Activated CD4-positive, alpha-beta T cell treated with anti-CD3 and anti-CD28 coated beads, Interleukin-2, amount 50 U/mL, for 48 hours (primary cell): ENCODE data around the gene HCN4.
A peak's percentile ranks its signal among the peaks of the same experiment; 100 is the strongest.

Experiments
- DNase-seq, 2 experiments: peaks; one replicate each; pipeline ENCODE4 v3.0.0-alpha.2; 2020

HCN4 gene

GRCh38 chr15:73375755-73376305 lies 7.1 kb upstream of the HCN4 start:
- DNase-seq = no peak

DNA sequence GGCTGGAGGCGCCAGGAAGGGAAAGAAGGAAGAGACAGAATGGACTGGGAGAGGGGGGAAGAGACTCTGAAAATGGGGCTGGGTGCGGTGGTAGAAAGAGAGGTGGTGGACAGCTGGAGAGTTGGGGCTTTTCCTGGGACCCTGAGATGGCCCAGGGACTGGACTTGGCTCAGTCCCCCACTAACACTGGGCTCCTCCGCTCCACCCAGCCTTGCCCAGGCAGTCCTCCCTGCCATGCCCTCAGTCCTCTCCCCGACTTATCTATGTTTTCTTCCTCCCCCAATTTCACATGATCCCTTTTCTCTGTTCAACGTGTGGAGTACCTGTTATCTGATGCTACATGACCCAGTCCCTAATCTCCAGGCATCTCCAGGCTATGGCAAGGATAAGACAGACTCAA lies 6.3 kb upstream of the HCN4 start:
- no peak for DNase-seq

DNA sequence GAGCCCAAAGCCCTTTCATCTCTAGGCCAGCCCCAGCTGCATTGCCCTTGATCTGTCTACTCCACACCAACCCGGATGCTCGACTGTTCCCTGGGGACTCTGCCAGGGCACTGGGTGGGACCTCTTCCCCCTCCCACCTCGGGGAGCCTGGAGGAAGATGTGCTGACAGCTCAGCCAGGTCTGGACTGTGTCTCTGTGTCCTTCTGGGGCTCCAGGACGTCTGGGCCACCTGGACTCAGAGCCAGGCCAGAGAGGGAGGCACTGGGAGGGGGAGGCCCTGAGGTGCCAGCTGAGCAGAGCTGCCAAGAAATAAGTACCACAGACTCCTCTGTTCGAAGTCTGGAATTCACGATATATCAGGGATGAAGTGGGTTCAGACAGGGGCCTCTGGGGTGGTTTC lies 5.8 kb upstream of the HCN4 start:
- DNase-seq = no peak

DNA sequence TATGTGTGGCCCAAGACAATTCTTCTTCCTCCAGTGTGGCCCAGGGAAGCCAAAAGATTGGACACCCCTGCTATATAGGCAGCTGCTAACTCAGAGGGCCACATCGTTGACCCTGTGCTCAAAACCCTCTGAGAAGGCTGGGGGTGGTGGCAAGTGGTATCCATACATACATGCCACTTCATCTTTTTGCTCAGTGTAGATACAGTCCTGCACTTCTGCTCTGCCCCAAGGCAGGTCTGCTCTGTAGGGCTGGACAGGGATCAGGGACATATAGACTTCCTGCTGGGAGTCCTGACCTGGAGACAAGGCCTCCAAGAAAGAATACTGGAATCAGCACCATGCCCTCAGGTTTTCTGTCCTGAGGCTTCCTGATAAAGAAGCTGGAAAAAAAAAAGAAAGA lies 4.5 kb upstream of the HCN4 start:
- no peak for DNase-seq

DNA sequence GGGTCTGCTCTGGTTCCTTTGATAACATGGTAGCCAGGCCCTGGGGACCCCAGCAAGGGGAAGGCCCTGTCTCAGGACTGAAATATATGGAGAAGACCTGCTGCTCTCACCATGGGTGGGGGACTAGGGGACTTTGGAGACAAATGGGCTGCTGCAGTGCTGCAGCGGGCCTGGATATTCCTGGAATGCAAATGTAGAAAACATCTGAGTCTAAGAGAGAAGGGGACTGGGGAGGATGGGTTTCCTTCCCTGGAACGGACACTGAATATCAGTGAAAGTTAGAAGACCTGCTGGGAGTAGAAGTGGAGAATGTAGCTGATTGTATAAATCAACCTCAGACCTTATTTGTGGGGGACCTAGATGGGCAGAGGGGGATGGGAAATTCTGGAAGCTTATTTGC lies 3.1 kb upstream of the HCN4 start:
- DNase-seq = no peak

DNA sequence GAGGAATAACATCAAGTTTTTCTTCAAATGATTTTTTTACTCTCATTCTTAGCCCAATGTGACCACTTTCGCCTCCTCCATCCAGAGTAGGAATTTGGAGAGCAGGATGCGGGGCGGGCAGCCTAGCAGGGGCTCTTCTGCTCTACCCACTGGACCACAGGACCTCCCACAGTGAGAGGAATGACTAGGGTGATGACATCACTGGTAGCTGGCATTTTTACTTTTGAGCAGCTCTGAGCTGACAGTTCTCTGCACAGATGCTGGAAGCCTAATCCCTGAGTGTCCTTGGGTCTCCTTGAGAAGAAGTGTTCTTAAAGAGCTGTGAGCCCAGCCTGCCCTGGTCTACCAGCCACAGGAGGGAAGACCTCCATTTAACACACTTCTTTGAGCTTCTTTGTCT lies 1.4 kb upstream of the HCN4 start:
- no peak for DNase-seq

GRCh38 chr15:73369154-73369694 lies 466 bp upstream of the HCN4 start:
- no peak for DNase-seq

GRCh38 chr15:73367624-73368300 lies 996 bp downstream of the HCN4 start:
- no peak for DNase-seq

GRCh38 chr15:73366766-73367623 lies 1.8 kb downstream of the HCN4 start:
- DNase-seq = no peak

- no peak for DNase-seq
These were observed 4.7 kb downstream of the HCN4 start for GRCh38 chr15:73364070-73364469.

- no peak for DNase-seq
These were observed 5.9 kb downstream of the HCN4 start for GRCh38 chr15:73362900-73363299.

GRCh38 chr15:73361337-73361736 lies 7.4 kb downstream of the HCN4 start:
- no peak for DNase-seq

- no peak for DNase-seq
These were observed 9.1 kb downstream of the HCN4 start for GRCh38 chr15:73359651-73360050.

- no peak for DNase-seq
These were observed 10.6 kb downstream of the HCN4 start for GRCh38 chr15:73357999-73358665.

GRCh38 chr15:73355612-73356265 lies 13.0 kb downstream of the HCN4 start:
- no peak for DNase-seq

GRCh38 chr15:73354241-73354640 lies 14.5 kb downstream of the HCN4 start:
- DNase-seq = no peak

DNA sequence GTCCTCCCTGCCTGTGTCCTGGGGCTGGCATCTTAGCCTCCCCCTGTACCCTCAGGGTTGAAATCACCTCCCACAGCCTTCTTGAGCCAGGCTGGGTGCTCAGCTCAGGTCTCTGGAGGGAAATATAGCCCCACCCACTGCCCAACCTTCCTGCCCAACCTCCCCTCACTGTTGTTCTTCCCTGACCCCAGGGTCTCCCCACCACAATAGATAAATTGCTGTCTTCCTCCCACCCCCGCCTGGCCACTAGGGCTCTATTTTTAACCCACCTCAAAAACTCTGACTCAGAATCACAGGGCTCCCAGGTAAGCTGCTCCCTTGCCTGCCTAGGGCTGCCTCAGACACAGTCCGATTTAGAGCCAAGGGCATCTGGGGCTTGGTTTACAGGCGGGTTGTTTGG lies 15.0 kb downstream of the HCN4 start:
- no peak for DNase-seq

DNA sequence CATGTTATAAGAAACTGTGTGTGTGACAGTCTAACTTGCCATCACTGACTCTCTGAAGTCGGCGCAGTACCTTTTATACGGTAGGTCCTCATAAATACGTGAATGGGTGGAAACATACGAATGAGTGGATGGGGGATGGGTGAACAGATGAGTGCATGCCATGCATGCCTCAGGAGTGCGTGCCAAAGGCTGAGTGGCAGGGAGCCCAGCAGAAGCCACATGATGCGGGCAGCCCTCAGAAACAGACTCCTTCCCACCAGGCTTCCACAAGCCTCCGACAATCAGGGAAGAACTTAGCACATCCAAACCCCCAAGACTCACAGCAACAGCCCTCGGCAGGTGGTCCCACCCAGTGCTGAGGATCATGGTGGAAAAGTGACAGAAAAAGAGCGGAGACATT lies 16.7 kb downstream of the HCN4 start:
- DNase-seq = no peak

GRCh38 chr15:73349191-73349590 lies 19.6 kb downstream of the HCN4 start:
- DNase-seq = no peak

DNA sequence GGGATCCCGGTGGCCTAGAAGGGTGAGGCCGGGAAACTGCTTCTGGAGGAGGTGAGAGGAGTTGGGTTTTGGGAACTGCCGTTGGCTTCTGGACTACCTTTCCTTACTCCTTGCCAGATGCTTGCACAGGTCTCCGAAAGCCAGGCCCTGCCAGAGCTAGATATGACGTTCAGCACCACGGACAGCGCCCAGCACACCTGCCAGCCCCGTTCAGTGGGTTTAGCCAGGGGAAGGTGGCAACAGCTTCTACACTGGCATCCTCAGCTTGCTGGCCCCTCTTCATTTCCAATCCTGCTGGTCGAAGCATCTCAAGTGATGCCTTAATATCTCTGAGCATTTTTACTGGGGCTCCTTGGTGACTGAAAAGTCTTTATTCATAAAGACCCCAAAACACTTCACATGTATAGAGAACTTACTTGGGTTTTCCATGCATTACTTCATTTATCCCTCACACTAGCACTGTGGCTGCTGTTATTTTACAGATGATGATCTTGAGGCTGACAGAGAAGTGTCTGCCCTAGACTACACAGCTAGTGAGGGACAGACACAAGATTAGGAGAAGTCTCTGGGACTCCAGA lies 21.9 kb downstream of the HCN4 start:
- DNase-seq = peak; percentile 60 to 70

GRCh38 chr15:73345658-73346057 lies 23.1 kb downstream of the HCN4 start:
- DNase-seq = no peak

- DNase-seq = no peak
These were observed 24.7 kb downstream of the HCN4 start for GRCh38 chr15:73344056-73344455.
